Activated gamma-delta T cell (primary cell): Measurements from ENCODE around the gene SAYSD1.

Experiments used
- DNase-seq: peaks from one replicate; lab custom pipeline; 2025; lab: John Stamatoyannopoulos, UW

Gene SAYSD1

GRCh38 chr6:39058471-39059147 lies 56.4 kb downstream of the SAYSD1 start:
- DNase-seq, result no peak

DNA sequence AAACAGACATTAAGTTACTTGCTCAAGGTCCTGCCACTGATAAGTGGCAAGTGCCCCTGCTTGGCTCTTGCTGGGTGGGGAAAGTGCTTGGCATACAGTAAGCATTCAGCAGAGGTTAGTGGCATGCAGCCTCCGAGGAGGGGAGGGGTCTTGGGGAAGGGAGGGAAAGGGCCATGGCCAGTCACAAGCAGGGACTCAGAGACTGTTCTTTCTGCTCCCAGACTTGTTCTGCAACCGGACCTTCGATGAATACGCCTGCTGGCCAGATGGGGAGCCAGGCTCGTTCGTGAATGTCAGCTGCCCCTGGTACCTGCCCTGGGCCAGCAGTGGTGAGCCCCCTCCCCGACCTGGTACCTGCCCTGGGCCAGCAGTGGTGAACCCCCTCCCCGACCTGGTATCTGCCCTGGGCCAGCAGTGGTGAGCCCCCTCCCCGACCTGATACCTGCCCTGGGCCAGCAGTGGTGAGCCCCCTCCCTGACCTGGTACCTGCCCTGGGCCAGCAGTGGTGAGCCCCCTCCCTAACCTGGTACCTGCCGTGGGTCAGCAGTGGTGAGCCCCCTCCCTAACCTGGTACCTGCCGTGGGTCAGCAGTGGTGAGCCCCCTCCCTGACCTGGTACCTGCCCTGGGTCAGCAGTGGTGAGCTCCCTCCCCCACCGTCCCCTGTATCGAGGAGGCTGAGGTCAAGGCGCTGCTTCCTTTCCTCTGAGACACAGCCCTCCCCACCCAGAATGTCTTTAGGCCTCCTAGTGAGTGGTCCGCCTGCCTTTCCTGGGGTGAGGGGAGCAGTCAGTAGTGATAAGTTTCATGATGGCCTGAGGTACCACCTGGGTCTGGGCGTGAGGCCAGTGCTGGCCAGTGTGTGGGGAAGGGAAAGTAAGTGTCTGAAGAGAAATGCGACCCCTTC lies 57.5 kb downstream of the SAYSD1 start:
- no peak for DNase-seq

DNA sequence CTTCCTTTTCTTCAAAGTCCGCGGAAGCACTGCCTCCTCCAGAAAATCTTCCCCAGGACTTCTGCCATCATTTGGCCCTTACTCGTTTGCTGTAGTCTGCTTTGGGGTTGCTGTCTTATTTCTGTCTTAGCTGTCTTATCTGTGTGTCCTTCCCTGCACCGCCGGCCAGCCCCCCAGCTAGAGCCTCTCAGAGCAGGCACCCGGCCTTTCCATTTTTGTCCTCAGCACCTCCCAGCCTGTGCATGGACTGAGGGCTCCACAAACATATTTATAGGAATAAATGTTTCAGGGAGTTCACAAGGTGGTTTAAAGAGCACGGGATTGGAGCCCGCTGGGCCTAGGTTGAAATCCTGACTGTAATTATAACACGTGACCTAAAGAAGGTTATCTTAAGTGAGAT lies 58.3 kb downstream of the SAYSD1 start:
- DNase-seq, result no peak

DNA sequence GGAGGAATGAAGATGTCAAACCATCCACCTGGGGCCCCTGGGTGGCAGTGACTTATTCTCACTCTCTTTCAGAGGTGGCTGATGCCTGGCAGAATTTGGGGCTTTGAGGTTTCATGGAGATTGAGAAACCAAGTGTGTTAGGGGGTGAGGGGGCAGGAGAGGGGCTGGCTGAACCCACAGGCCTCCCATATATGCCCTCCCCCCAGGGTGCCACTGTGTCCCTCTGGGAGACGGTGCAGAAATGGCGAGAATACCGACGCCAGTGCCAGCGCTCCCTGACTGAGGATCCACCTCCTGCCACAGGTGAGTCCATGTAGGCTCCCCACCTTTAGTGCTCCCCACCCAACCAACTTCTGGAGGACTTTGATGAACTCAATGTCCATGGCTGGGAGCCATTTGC lies 58.8 kb downstream of the SAYSD1 start:
- no peak for DNase-seq

DNA sequence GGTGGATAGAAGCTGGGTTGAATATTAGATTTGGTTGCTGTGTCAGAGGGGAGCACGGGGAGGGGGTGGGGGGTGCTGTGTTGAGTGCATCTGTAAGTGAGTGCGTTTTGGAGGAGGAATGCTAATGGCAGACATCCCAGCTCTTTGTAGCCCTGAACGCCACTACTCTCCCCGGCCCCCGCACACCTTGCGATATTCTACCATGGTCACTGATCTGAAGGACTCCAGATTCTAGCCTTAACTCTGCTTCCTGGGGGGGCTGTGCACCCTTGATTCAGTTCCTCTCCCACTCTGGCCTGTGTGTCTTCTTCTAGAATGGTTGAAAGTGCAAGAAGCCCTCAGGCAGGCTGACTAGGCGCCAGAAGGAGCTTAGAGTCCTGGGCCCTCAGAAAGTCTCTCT lies 59.3 kb downstream of the SAYSD1 start:
- DNase-seq, result no peak

- no peak for DNase-seq
Measured at GRCh38 chr6:39054577-39055142, 60.3 kb downstream of the SAYSD1 start.
